HG02610 (cell line): ENCODE results near the gene SLC10A2.
"Not testable (repeated sequence)": the region's sequence is repeated elsewhere in the genome, so short reads cannot be mapped to it uniquely, and the experiment has no call there.

Source experiments
- ATAC-seq: cut with Tn5 transposase; IDR thresholded peaks from one replicate; pipeline ENCODE4 v1.9.1; 2021; ENCODE audit warnings: mild to moderate bottlenecking, moderate library complexity; ENCODE audit not compliant: unreplicated experiment

The SLC10A2 gene, protein sequence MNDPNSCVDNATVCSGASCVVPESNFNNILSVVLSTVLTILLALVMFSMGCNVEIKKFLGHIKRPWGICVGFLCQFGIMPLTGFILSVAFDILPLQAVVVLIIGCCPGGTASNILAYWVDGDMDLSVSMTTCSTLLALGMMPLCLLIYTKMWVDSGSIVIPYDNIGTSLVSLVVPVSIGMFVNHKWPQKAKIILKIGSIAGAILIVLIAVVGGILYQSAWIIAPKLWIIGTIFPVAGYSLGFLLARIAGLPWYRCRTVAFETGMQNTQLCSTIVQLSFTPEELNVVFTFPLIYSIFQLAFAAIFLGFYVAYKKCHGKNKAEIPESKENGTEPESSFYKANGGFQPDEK

GRCh38 chr13:103066079-103066780 is at the start of gene SLC10A2:
SLC10A2 (minus strand) TSS chr13:103066417; CDS start chr13:103066249, 168 bp downstream.
- ATAC-seq, result no peak

- ATAC-seq, result no peak
Measured at GRCh38 chr13:103107580-103107979, 41.4 kb upstream of the SLC10A2 start.

- no peak for ATAC-seq
Measured at GRCh38 chr13:103104340-103104739, 38.1 kb upstream of the SLC10A2 start.

GRCh38 chr13:103103456-103103855 is 37.2 kb upstream of the SLC10A2 start:
- ATAC-seq, result not testable (repeated sequence)

GRCh38 chr13:103102482-103102881 is 36.3 kb upstream of the SLC10A2 start:
- no peak for ATAC-seq

DNA sequence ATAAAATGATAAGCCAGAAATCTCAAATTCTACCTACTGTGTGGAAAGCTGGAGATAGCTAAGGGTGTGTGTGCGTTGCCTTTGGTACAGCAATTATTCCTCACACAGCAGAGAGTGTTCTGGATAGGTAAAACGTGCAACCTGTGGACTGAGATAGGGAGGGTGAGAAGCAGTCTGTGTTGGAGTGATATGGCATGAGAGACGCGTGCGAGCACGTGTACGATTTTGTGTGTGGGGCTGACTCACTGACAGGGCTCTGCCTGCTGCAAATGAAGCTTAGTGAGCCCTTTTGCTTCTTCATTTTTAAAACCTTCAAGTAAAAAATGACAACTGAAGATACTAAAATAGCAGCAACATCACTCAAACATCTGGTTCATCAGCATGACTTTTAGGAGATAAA is 35.7 kb upstream of the SLC10A2 start:
- ATAC-seq, result no peak

DNA sequence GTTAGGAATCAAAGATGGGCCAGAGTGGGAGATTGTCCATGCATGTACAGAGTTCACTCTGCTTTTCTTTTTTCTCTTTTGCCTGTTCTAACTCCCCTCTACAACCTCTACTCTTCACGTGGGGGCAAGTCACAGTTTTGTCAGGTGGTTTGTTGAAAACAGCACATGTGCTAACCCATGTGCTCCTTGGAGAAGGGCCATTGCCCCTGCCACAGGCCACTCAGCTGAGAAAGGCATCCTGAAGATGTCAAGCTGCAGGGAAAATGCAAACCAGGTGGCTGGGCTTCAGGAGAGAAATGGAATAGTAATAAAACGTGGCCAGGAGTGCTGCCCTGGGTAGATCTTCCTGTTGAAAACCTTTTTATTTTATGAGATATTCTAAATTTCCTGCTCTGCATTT is 35.3 kb upstream of the SLC10A2 start:
- ATAC-seq, result no peak

- no peak for ATAC-seq
Measured at GRCh38 chr13:103100830-103101229, 34.6 kb upstream of the SLC10A2 start.

GRCh38 chr13:103099722-103100293 is 33.6 kb upstream of the SLC10A2 start:
- ATAC-seq, result no peak

DNA sequence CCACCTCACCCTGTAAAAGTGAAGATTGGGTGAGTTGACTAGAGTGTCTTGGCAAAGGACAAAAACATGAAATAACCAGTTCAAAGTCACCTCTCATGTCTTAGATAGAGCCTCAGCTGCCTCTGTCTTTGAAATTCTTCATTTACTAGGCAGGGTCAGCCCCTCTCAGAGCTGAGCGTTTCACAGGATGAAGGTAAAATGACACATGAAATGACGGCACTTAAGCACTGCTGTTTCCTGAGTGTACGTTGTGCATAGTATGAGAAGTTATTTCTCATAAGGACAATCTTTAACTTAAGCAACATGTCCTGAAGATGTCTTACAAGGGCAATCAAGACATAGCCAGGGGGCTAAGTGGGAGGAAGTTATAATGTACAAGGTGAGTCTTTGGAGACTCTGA is 32.3 kb upstream of the SLC10A2 start:
- no peak for ATAC-seq

- no peak for ATAC-seq
Measured at GRCh38 chr13:103097366-103097928, 31.2 kb upstream of the SLC10A2 start.

DNA sequence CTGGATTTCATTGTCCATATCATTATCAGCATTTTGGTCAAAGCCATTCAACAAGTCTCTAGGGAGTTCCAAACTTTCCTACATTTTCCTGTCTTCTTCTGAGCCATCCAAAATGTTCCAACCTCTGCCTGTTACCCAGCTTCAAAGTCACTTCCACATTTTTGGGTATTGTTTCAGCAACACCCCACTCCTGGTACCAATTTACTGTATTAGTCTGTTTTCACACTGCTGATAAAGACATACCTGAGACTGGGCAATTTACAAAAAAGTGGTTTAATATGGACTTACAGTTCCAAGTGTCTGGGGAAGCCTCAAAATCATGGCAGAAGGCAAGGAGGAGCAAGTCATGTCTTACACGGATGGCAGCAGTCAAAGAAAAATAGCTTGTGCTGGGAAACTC is 27.4 kb upstream of the SLC10A2 start:
- ATAC-seq, result not testable (repeated sequence)

DNA sequence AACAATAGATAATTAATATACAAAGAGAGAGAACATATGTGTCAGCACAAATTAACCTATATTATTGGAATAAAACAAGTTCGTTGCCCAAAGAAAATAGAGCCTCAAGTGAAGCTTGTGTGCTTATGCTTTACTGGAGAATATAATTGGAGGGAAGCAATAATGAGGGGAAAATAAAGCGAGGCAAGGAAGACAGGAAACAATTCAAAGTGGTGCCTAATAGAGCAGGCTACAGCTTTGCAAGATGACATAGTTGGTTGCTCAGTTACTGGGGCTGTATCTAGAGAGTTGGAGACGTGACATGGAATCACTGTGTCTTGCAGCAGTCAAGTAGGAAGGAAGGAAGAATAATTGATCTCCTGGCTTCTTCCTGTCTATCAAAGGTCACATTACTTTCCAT is 21.1 kb upstream of the SLC10A2 start:
- ATAC-seq, result no peak

- no peak for ATAC-seq
Measured at GRCh38 chr13:103081435-103081834, 15.2 kb upstream of the SLC10A2 start.

DNA sequence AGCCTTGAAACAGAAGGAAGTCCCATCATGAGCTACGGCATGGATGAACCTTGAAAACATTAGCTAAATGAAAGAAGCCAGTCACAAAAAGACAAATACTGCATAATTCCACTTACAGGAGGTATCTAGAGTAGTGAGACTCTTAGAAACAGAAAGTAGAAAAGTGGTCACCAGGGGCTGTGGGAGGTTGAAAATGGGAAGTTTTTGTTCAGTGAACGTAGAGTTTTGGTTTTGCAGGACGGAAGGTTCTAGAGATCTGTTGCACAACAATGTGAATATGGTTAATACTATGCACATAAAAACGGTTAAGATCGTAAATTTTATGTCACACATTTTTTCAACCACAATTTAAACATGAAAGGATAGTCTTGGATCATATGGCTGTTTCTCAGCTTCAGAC is 11.9 kb upstream of the SLC10A2 start:
- ATAC-seq, result peak; percentile 95

GRCh38 chr13:103068836-103069235 is 2.6 kb upstream of the SLC10A2 start:
- ATAC-seq, result no peak

DNA sequence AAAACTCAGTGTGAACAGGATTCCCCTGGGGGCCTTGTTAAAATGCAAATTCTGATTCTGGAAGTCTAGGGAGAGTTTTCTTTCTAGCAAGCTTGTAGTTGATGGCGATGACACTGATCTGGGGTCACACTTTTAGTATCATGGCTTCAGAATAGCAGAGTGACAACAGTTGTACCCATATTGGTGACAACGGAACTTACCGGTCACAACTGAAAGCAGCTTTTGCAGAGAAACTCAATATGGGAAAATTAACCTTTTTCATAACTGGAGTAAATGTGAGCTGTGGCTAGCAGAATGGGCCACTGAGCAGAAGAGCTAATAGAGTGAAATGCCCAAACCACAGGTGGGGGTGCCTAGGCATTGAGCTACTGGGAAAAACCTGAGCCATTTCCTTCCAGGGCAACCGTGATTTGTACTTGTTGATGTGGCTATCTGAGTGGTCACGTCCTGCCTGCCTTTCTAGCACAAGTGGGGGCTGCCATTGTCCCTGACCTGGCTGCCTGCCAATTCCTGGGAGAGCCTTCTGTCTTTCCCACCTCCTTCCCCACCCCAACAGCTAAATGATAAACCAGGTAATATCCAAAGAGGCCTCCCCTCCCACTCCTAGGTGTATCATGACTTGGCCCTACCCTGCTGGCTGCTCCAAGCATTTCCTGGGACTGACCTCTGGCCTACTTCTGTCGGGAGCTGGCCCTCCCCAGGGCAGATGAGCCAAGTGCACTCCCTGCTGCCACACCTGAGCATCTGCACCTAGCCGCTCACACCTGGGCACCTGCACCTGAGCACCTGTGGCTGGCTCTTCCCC is 1.7 kb upstream of the SLC10A2 start:
- ATAC-seq, result peak; percentile 91

- no peak for ATAC-seq
Measured at GRCh38 chr13:103066781-103067345, 646 bp upstream of the SLC10A2 start.

DNA sequence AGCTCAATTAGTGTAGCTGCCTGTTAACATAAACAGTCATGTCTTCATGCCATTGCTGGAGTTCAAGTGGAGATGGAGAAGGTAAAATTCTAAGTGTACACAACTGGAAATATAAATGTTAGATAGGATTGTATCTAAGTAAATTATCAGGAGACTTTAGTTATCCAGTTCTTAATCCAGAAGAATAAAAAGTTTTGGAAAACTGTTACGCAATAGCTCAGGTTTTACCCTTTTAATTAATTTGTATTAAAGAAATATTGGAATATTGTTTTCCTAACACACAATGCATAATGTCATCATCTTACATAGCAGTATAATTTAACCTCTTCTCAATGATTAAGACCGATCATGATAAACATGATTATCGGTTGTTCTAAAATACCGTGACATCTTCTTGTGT is 2.8 kb downstream of the SLC10A2 start:
- ATAC-seq, result no peak

DNA sequence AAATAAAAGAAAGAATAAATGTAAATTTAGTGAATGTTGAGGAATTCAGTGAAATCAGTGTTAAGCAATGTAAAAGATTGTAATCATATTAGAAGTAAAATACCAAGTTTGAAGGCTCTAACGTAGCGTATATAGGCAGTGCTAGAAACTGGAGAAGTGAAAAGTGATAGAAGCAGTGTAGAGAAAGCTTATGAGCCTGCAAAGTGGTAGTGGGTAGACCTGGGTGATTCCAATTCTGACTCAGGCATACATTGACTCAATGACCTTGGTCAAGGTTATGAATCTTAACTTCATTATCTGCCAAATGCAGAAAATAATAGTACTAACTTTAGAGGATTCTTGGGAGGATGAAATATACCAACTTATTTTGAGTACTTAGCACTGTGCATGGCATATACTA is 4.1 kb downstream of the SLC10A2 start:
- peak; percentile 51 for ATAC-seq

DNA sequence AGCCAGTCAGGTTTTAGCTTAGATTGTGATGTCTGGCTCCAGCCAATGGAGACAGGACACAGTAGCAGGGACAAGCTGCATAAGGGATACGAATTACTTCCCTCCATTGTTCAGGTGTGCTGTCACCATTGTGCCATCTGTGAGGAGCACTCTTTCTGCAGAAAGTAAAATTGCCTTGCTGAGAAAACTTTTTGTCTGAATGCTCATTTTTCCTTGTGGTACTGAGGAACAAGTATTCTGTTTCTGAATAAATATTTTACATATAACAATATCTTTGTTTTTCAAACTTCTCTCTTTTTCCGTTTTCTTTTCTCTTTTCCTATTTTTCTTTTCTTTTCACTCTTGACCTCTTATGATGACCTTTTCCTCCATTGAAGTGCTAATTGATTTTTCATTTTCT is 10.2 kb downstream of the SLC10A2 start:
- ATAC-seq, result no peak
